Tibial nerve (tissue), 4 donors: ENCODE measurements around the gene MMD. TPM values are rescaled to one million over a fixed set of nuclear protein-coding genes. Genes with fewer than 3 reads are reported as not detected.

ENCODE experiments used
- DNase-seq, 2 donors: peaks; one replicate each; pipeline ENCODE4 v3.0.0-alpha.2; 2019; ENCODE audit warnings: low spot score in 2 of 2
- H3K27ac ChIP-seq, 4 donors: fragments of 200-600 bp; sonication (generic) in 3 of 4; one replicate each; pipeline ENCODE4 v1.5.1; 2017 to 2019; ENCODE audit warnings: mild to moderate bottlenecking in 1 of 4
- H3K27me3 ChIP-seq, 2 donors: fragments of 200-600 bp; sonication (generic) in 1 of 2; one replicate each; pipeline versions ENCODE4 v1.5.1 to v1.6.0; 2017 to 2019
- H3K36me3 ChIP-seq, 3 donors: fragments of 200-600 bp; sonication (generic); one replicate each; pipeline ENCODE4 v1.5.1; 2018 to 2019
- H3K4me1 ChIP-seq, 4 donors: fragments of 200-600 bp; sonication (generic) in 3 of 4; one replicate each; pipeline ENCODE4 v1.5.1; 2017 to 2019
- H3K4me3 ChIP-seq, 4 donors: fragments of 200-600 bp; sonication (generic) in 3 of 4; one replicate each; pipeline ENCODE4 v1.5.1; 2017 to 2019; ENCODE audit warnings: mild to moderate bottlenecking in 1 of 4, moderate library complexity in 1 of 4
- H3K9me3 ChIP-seq, 4 donors: fragments of 200-600 bp; sonication (generic) in 3 of 4; one replicate each; pipeline ENCODE4 v1.5.1; 2017 to 2019
- EP300 ChIP-seq, 2 donors: sonication (generic); formaldehyde crosslinking; IDR thresholded peaks; one replicate each; pipeline ENCODE4 v1.6.1; 2017; ENCODE audit warnings: antibody characterized with exemption in 2 of 2, mild to moderate bottlenecking in 1 of 2
- POLR2A ChIP-seq, 2 donors: fragments of 450-650 bp; IDR thresholded peaks; one replicate each; pipeline ENCODE4 v1.6.1; 2017; ENCODE audit warnings: antibody characterized with exemption in 2 of 2, mild to moderate bottlenecking in 2 of 2, moderate library complexity in 2 of 2
- WGBS, 2 donors: methylation state at CpG; one replicate each; pipeline ENCODE4 v1.1.5; 2018; 5-methylcytosine and 5-hydroxymethylcytosine counted together
- total RNA-seq, 4 donors: library from RNA; depleted of rRNA; stranded (reverse); fragments of >200 nt; gene quantifications; one replicate each; pipeline ENCODE4 v1.1.0, GENCODE V29; 2016
- TF ChIP-seq, protein P1 (sequence below), 5 experiments: fragments of 200-600 bp in 3 of 5; fragments of 450-650 bp in 2 of 5; sonication (generic) in 3 of 5; IDR thresholded peaks; one replicate each; pipeline ENCODE4 v1.5.1; 2016 to 2019; ENCODE audit warnings: antibody characterized with exemption in 5 of 5, mild to moderate bottlenecking in 3 of 5, moderate library complexity in 2 of 5

Gene MMD
- total RNA-seq, 4 donors from 2014 or later: 16.1 to 60.9 (median 37.7) TPM

DNA sequence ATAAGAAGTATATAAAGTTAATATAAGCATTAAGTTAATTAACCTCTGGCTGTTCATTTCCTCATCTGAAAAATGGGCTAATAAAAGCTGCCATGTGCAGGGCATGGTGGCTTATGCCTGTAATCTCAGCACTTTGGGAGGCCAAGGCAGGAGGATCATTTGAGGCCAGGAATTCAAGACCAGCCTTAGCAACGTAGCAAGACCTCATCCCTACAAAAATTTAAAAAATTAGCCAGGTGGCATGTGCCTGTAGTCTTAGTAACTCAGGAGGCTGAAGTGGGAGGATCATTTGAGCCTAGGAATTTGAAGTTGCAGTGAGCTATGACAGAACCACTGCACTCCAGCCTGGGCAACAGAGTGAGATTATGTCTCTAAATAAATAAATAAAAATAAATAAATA lies 40.6 kb upstream of the MMD start:
- no peak for DNase-seq
- no peaks in the 10 kb centered on the region for H3K4me1 ChIP-seq
- TF ChIP-seq EP300 (IDR thresholded peaks at IDR 0.05) (no peak), POLR2A (IDR thresholded peaks at IDR 0.05) (no peak)
- TF ChIP-seq, protein P1, sequence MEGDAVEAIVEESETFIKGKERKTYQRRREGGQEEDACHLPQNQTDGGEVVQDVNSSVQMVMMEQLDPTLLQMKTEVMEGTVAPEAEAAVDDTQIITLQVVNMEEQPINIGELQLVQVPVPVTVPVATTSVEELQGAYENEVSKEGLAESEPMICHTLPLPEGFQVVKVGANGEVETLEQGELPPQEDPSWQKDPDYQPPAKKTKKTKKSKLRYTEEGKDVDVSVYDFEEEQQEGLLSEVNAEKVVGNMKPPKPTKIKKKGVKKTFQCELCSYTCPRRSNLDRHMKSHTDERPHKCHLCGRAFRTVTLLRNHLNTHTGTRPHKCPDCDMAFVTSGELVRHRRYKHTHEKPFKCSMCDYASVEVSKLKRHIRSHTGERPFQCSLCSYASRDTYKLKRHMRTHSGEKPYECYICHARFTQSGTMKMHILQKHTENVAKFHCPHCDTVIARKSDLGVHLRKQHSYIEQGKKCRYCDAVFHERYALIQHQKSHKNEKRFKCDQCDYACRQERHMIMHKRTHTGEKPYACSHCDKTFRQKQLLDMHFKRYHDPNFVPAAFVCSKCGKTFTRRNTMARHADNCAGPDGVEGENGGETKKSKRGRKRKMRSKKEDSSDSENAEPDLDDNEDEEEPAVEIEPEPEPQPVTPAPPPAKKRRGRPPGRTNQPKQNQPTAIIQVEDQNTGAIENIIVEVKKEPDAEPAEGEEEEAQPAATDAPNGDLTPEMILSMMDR (IDR thresholded peaks at IDR 0.05): no peak
- no peaks in the 10 kb centered on the region for H3K36me3 ChIP-seq
- H3K4me3 ChIP-seq: no peak overlapping the region
- no peaks in the 10 kb centered on the region for H3K27me3 ChIP-seq
- no peak overlapping the region for H3K27ac ChIP-seq
- WGBS, 2 donors: 78 to 90% methylated on average over 1 of the region's 1 CpG
- H3K9me3 ChIP-seq: no peaks in the 10 kb centered on the region

DNA sequence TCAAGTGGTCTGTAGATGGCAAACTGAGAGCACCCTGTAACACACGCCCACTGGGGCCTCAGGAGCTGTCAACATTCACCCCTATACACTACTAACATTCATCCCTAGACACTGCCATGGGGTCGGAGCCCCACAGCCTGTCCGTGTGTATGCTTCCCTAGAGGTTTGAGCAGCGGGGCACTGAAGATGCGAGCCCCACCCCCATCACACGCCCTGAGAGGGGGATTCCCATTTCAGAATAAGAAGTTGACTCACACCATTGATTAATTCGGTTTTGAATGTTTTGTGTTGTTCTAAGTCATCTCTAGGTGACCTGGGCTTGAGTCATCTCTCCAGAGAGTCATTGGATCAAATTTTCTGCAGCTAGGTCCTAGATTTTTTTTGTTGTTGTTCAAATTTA lies 37.3 kb upstream of the MMD start:
- Histone ChIP-seq H3K9me3 (no peaks in the 10 kb centered on the region), H3K27me3 (no peaks in the 10 kb centered on the region), H3K4me1 (peaks cover 0 to 11% (median 0%) of the 10 kb centered on the region in 4 donors), H3K36me3 (no peaks in the 10 kb centered on the region), H3K27ac (no peak overlapping the region), H3K4me3 (no peak overlapping the region)
- WGBS, 2 donors: 66 to 86% methylated on average over 7 of the region's 7 CpGs
- DNase-seq: no peak
- TF ChIP-seq, protein P1 (IDR thresholded peaks at IDR 0.05): no peak
- TF ChIP-seq POLR2A (IDR thresholded peaks at IDR 0.05): no peak
- TF ChIP-seq EP300 (IDR thresholded peaks at IDR 0.05): no peak

DNA sequence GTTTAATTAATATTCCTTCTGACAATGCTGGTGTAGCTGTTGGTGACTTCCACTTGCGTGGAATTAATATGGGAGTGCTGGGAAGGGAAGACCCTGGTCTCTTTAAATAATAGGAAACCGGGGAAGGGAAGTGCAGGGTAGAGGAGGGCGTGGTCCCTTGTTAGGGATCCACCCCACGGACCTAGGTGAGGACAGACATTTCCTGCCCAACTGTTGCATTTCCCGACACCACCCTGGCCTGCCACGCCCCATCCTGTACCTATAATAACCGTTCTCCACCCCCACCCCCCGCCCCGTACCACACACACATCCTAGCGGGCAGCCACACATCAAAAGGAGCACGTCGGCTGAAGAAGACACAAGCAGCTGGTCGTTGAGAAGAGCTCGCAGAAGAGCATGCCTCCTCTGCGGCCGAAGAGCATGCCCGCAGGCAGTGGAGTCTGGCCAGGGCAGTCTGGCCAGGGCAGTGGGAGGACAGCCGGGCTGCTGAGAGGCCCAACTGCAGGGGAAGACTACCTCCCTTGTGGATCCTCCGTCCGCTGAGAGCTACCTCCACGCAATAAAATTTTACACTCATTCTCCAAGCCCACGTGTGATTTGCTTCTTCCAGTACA lies 36.8 kb upstream of the MMD start:
- no peaks in the 10 kb centered on the region for H3K36me3 ChIP-seq
- no peak for DNase-seq
- peaks cover 0 to 11% (median 0%) of the 10 kb centered on the region in 4 donors for H3K4me1 ChIP-seq
- H3K27me3 ChIP-seq: no peaks in the 10 kb centered on the region
- H3K4me3 ChIP-seq: no peak overlapping the region
- H3K9me3 ChIP-seq: no peaks in the 10 kb centered on the region
- WGBS, 2 donors: 84 to 85% methylated on average over 21 to 22 of the region's 22 CpGs
- no peak overlapping the region for H3K27ac ChIP-seq
- no peak for TF ChIP-seq POLR2A (IDR thresholded peaks at IDR 0.05)
- TF ChIP-seq, protein P1 (IDR thresholded peaks at IDR 0.05): no peak
- no peak for TF ChIP-seq EP300 (IDR thresholded peaks at IDR 0.05)

DNA sequence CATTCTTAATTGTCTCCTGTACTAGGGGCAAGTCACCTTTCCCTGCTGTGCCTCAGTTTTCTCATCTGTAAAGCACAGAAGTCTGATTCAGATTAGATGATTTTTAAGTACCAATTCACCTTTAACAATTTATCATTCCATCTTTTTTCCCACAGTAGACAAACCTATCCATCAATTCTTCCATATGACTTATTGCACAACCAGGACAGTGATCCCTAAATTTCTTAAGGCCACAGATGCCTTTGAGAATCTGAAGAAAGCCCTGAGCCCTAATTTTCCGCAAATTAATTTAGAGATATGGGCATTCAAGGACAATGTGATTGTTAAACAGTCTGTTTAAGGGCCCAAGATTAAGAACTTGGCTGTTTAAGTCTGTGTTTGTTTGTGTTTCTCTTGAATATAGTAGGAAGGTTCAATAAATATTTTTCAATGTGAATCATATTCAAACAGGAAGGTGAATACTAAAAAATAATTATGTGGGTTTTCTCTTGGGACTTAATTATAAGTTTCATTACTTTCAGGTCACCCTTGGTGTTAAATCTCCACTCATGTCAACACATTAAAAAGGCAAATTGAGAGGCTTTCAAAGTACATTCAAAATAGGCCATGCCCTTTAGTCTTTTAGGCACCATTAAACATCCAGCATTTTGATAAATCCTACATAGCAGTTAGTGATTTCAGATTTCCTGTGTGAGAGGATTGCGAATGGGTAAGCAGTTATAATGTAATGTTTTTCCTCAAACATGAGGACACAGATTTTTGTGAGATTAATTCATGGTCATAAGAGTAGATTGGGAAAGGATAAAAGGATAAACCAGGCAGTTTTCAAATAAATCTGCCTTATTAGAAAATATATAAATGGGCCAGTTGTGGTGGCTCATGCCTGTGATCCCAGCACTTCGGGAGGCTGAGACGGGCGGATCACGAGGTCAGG lies 34.9 kb upstream of the MMD start:
- H3K27ac ChIP-seq: no peak overlapping the region
- H3K9me3 ChIP-seq: no peaks in the 10 kb centered on the region
- TF ChIP-seq, protein P1 (IDR thresholded peaks at IDR 0.05): no peak
- TF ChIP-seq EP300 (IDR thresholded peaks at IDR 0.05) (no peak), POLR2A (IDR thresholded peaks at IDR 0.05) (no peak)
- DNase-seq: no peak
- H3K4me3 ChIP-seq: no peak overlapping the region
- 89% methylated on average over 6 of the region's 6 CpGs for WGBS, 2 donors
- H3K36me3 ChIP-seq: no peaks in the 10 kb centered on the region
- no peaks in the 10 kb centered on the region for H3K27me3 ChIP-seq
- H3K4me1 ChIP-seq: peaks cover 0 to 19% (median 0%) of the 10 kb centered on the region in 4 donors

DNA sequence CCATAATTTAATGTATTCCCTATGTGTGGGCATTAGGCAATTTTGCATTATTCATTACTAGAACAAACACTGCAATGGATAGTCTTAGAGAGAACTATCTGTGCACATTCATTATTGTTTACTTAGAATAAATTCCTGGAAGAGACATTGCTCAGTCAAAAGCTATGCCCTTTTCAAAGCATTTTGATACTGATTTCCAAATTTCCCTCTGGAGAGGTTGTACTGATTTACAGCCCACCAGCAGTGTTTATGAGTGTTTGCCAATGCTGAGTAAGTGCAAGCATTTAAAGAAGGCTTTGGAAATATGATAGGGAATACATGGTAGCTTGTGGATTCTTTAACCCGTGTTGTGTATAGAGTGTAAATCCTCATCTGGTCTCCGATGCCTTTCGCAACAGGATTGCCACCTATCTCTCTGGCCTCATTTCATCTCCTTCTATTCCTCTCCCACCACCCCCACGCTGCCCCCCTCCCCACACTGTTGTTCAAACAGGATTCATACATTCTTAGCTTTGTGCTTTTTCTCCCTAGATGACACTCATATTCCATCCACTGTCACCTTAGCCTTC lies 33.4 kb upstream of the MMD start:
- no peak overlapping the region for H3K27ac ChIP-seq
- H3K4me1 ChIP-seq: peaks cover 0 to 19% (median 0%) of the 10 kb centered on the region in 4 donors
- no peaks in the 10 kb centered on the region for H3K36me3 ChIP-seq
- 66 to 67% methylated on average over 4 of the region's 4 CpGs for WGBS, 2 donors
- DNase-seq: no peak
- no peaks in the 10 kb centered on the region for H3K27me3 ChIP-seq
- no peak overlapping the region for H3K4me3 ChIP-seq
- no peaks in the 10 kb centered on the region for H3K9me3 ChIP-seq
- TF ChIP-seq, protein P1 (IDR thresholded peaks at IDR 0.05): no peak
- peak; percentile 54 to 63 for TF ChIP-seq EP300 (IDR thresholded peaks at IDR 0.05)
